ENCODE results near the gene FSTL4.

Gene FSTL4

GRCh38 chr5:133423618-133424282 is 188.6 kb downstream of the FSTL4 start:
- peak; percentile 93 for DNase-seq

- DNase-seq, result no peak
Measured at GRCh38 chr5:133423011-133423617, 189.2 kb downstream of the FSTL4 start.

- DNase-seq, result no peak
Measured at GRCh38 chr5:133421806-133422205, 190.5 kb downstream of the FSTL4 start.

- DNase-seq, result peak; percentile 65
Measured at GRCh38 chr5:133421394-133421793, 190.9 kb downstream of the FSTL4 start.

- DNase-seq, result no peak
Measured at GRCh38 chr5:133420440-133421301, 191.7 kb downstream of the FSTL4 start.

GRCh38 chr5:133415906-133416305 is 196.4 kb downstream of the FSTL4 start:
- no peak for DNase-seq

- DNase-seq, result no peak
Measured at GRCh38 chr5:133415506-133415905, 196.8 kb downstream of the FSTL4 start.

GRCh38 chr5:133412661-133413060 is 199.7 kb downstream of the FSTL4 start:
- DNase-seq, result no peak

GRCh38 chr5:133410335-133410828 is 202.0 kb downstream of the FSTL4 start:
- DNase-seq, result no peak

- DNase-seq, result peak; percentile 47
Measured at GRCh38 chr5:133409210-133409674, 203.1 kb downstream of the FSTL4 start.

GRCh38 chr5:133408322-133408721 is 204.0 kb downstream of the FSTL4 start:
- no peak for DNase-seq

- peak; percentile 39 for DNase-seq
Measured at GRCh38 chr5:133406977-133407632, 205.2 kb downstream of the FSTL4 start.

GRCh38 chr5:133406208-133406976 is 205.9 kb downstream of the FSTL4 start:
- peak; percentile 29 for DNase-seq

- DNase-seq, result no peak
Measured at GRCh38 chr5:133405275-133406034, 206.9 kb downstream of the FSTL4 start.

- DNase-seq, result peak; percentile 46
Measured at GRCh38 chr5:133404724-133405123, 207.6 kb downstream of the FSTL4 start.

- DNase-seq, result no peak
Measured at GRCh38 chr5:133403741-133404364, 208.5 kb downstream of the FSTL4 start.

- DNase-seq, result no peak
Measured at GRCh38 chr5:133402775-133403174, 209.6 kb downstream of the FSTL4 start.

- DNase-seq, result peak; percentile 34
Measured at GRCh38 chr5:133401731-133402347, 210.5 kb downstream of the FSTL4 start.

GRCh38 chr5:133400831-133401351 is 211.4 kb downstream of the FSTL4 start:
- DNase-seq, result no peak

- DNase-seq, result peak; percentile 39
Measured at GRCh38 chr5:133400120-133400519, 212.2 kb downstream of the FSTL4 start.

All from activated CD8-positive, alpha-beta memory T cell treated with anti-CD3 and anti-CD28 coated beads, Interleukin-2, amount 50 U/mL, for 48 hours (primary cell).